ENCODE results near the gene SRRM5.
"Not testable (repeated sequence)": the region's sequence is repeated elsewhere in the genome, so short reads cannot be mapped to it uniquely, and the experiment has no call there.

The SRRM5 gene

DNA sequence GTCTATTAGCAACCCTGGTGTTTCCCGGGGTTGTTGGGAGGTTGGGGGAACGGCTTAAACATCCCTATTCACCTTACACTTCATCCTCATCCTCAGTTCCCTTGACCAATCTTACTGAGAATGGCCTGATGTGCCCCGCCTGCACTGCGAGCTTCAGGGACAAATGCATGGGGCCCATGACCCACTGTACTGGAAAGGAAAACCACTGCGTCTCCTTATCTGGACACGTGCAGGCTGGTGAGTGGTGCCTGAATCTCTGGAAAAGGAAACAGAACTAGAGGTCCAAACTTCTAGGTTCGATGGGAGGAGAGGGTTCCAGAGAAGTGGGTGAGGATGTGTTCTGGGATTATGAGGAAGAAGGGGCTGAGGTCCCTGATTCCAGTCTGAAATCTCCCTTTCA is 30.4 kb upstream of the SRRM5 start:
- Histone ChIP-seq H3K4me1 (peaks cover 11% of the 10 kb centered on the region), H3K36me3 (ENCODE audit: control insufficient read depth, insufficient read depth, low read length) (no peaks in the 10 kb centered on the region), H2AFZ (no peak overlapping the region), H3K4me2 (ENCODE audit: low read length) (no peak overlapping the region), H3K27ac (no peak overlapping the region), H3K79me2 (no peaks in the 10 kb centered on the region), H3K9me3 (ENCODE audit: control insufficient read depth, low read length) (no peaks in the 10 kb centered on the region), H3K9ac (no peak overlapping the region), H3K4me3 (ENCODE audit: low read depth, low read length) (no peak overlapping the region), H3K27me3 (ENCODE audit: control insufficient read depth, insufficient read depth, low read length) (no peaks in the 10 kb centered on the region)
- TF ChIP-seq, protein P1, sequence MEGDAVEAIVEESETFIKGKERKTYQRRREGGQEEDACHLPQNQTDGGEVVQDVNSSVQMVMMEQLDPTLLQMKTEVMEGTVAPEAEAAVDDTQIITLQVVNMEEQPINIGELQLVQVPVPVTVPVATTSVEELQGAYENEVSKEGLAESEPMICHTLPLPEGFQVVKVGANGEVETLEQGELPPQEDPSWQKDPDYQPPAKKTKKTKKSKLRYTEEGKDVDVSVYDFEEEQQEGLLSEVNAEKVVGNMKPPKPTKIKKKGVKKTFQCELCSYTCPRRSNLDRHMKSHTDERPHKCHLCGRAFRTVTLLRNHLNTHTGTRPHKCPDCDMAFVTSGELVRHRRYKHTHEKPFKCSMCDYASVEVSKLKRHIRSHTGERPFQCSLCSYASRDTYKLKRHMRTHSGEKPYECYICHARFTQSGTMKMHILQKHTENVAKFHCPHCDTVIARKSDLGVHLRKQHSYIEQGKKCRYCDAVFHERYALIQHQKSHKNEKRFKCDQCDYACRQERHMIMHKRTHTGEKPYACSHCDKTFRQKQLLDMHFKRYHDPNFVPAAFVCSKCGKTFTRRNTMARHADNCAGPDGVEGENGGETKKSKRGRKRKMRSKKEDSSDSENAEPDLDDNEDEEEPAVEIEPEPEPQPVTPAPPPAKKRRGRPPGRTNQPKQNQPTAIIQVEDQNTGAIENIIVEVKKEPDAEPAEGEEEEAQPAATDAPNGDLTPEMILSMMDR (IDR thresholded peaks at IDR 0.05) = no peak

DNA sequence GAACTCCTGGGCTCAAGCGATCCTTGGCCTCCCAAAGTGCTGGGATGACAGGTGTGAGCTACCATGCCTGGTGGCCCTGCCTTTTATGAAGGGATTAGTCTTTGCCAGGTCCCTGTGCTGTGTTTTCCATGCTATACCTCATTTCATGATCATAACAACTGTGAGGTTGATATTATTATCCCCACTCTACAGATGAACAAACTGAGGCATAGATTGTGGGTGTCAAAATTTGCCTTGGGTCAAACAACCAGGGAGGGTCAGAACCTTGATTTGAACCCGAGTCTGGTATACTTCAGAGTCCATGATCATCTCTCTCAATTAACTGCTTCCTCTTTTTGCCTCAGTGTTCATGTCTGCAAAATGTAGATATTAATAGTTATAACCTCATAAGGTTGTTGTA is 29.4 kb upstream of the SRRM5 start:
- no peaks in the 10 kb centered on the region for H3K79me2 ChIP-seq
- no peak overlapping the region for H3K27ac ChIP-seq
- H3K27me3 ChIP-seq (ENCODE audit: control insufficient read depth, insufficient read depth, low read length) = no peaks in the 10 kb centered on the region
- TF ChIP-seq, protein P1 (IDR thresholded peaks at IDR 0.05) = no peak
- peaks cover 17% of the 10 kb centered on the region for H3K4me1 ChIP-seq
- no peak overlapping the region for H3K4me2 ChIP-seq (ENCODE audit: low read length)
- no peaks in the 10 kb centered on the region for H3K36me3 ChIP-seq (ENCODE audit: control insufficient read depth, insufficient read depth, low read length)
- H3K4me3 ChIP-seq (ENCODE audit: low read depth, low read length) = no peak overlapping the region
- H3K9me3 ChIP-seq (ENCODE audit: control insufficient read depth, low read length) = no peaks in the 10 kb centered on the region
- no peak overlapping the region for H2AFZ ChIP-seq
- H3K9ac ChIP-seq = no peak overlapping the region

DNA sequence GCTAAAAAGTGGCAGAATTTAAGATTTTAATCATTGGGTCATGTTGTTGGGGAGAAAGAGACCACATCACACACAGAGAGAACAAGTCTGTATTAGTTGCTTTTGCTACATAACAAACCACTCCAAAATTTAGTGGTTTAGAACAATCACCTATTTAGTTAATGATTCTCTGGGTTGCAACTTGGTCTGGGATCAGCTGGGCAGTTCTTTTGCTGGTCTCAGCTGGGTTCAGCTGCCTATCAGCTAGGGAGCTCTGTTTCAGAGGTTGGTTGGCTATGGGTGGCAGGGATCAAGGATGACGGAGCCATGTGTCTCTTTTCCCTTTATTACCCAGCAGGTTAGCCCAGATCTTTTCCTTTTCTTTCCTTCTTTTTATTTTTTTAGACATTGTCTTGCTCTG is 27.4 kb upstream of the SRRM5 start:
- Histone ChIP-seq H2AFZ (no peak overlapping the region), H3K4me1 (peaks cover 17% of the 10 kb centered on the region), H3K79me2 (no peaks in the 10 kb centered on the region), H3K27me3 (ENCODE audit: control insufficient read depth, insufficient read depth, low read length) (no peaks in the 10 kb centered on the region), H3K27ac (no peak overlapping the region), H3K4me3 (ENCODE audit: low read depth, low read length) (no peak overlapping the region), H3K9ac (no peak overlapping the region), H3K36me3 (ENCODE audit: control insufficient read depth, insufficient read depth, low read length) (no peaks in the 10 kb centered on the region), H3K9me3 (ENCODE audit: control insufficient read depth, low read length) (no peaks in the 10 kb centered on the region), H3K4me2 (ENCODE audit: low read length) (no peak overlapping the region)
- TF ChIP-seq, protein P1 (IDR thresholded peaks at IDR 0.05) = no peak

DNA sequence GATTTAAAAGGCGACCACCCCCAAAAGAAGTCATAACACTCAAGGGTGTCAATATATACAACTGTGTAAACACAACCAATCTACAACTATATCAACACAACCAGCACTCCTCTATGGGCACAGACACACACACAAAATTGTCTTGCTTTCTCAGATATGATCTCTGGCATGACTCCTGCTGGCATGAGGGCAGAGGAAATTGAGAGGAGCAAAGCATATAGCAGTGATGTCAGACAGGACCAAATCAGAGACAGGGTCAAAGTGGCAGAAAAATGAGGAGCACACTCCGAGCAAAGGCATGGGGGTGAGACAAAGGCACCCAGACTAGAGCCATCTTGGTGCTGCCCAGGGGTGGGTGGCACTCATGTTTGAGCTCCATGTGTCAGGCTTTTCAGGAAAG is 25.5 kb upstream of the SRRM5 start:
- no peak overlapping the region for H3K4me2 ChIP-seq (ENCODE audit: low read length)
- peaks cover 17% of the 10 kb centered on the region for H3K4me1 ChIP-seq
- no peak overlapping the region for H3K9ac ChIP-seq
- H3K4me3 ChIP-seq (ENCODE audit: low read depth, low read length) = no peak overlapping the region
- no peaks in the 10 kb centered on the region for H3K79me2 ChIP-seq
- no peaks in the 10 kb centered on the region for H3K9me3 ChIP-seq (ENCODE audit: control insufficient read depth, low read length)
- no peaks in the 10 kb centered on the region for H3K36me3 ChIP-seq (ENCODE audit: control insufficient read depth, insufficient read depth, low read length)
- TF ChIP-seq, protein P1 (IDR thresholded peaks at IDR 0.05) = no peak
- H2AFZ ChIP-seq = no peak overlapping the region
- H3K27me3 ChIP-seq (ENCODE audit: control insufficient read depth, insufficient read depth, low read length) = no peaks in the 10 kb centered on the region
- H3K27ac ChIP-seq = peak overlapping the region; percentile 17

DNA sequence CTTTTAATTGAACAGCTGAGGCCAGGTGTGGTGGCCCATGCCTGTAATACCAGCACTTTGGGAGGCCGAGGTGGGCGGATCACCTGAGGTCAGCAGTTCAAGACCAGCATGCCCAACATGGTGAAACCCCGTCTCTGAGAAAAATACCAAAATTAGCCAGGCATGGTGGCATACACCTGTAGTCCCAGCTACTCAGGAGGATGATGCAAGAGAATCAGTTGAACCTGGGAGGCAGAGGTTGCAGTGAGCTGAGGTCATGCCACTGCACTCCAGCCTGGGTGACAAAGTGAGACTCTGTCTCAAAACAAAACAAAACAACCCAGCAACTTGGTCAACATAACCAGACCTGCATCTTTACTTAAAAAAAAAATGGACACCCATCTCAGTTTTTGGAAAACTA is 24.9 kb upstream of the SRRM5 start:
- not testable (repeated sequence) for H3K27me3 ChIP-seq (ENCODE audit: control insufficient read depth, insufficient read depth, low read length); H3K9ac ChIP-seq; H3K79me2 ChIP-seq; H3K9me3 ChIP-seq (ENCODE audit: control insufficient read depth, low read length); H2AFZ ChIP-seq; H3K4me2 ChIP-seq (ENCODE audit: low read length); H3K36me3 ChIP-seq (ENCODE audit: control insufficient read depth, insufficient read depth, low read length); H3K4me3 ChIP-seq (ENCODE audit: low read depth, low read length)
- Histone ChIP-seq H3K27ac (peak overlapping the region; percentile 17), H3K4me1 (peaks cover 17% of the 10 kb centered on the region)

Measured in parathyroid adenoma (tissue), 2 donors.